Mesothelial cell of epicardium (in vitro differentiated cells): ENCODE results near the gene RREB1. TPM values are rescaled to one million over a fixed set of nuclear protein-coding genes. Genes with fewer than 3 reads are reported as not detected.

Source experiments
- DNase-seq, 2 experiments: peaks; one replicate each; pipeline ENCODE4 v3.0.0; 2021; ENCODE audit warnings: low spot score in 2 of 2; ENCODE audit not compliant: unreplicated experiment in 2 of 2
- H3K27ac Mint-ChIP-seq: 2 replicates; pipeline ENCODE4 v1.8.0; 2021; ENCODE audit warnings: mixed read lengths
- H3K27me3 Mint-ChIP-seq: 2 replicates; pipeline ENCODE4 v1.8.0; 2021; ENCODE audit warnings: low read depth, mixed read lengths
- H3K36me3 Mint-ChIP-seq: 2 replicates; pipeline ENCODE4 v1.8.0; 2021; ENCODE audit warnings: mixed read lengths
- H3K4me1 Mint-ChIP-seq: 2 replicates; pipeline ENCODE4 v1.8.0; 2021; ENCODE audit warnings: mixed read lengths
- H3K4me3 Mint-ChIP-seq: 2 replicates; pipeline ENCODE4 v1.8.0; 2021; ENCODE audit warnings: mild to moderate bottlenecking, moderate library complexity, mixed read lengths
- H3K9me3 Mint-ChIP-seq: 2 replicates; pipeline ENCODE4 v1.8.0; 2021; ENCODE audit warnings: mixed read lengths
- total RNA-seq: library from RNA; stranded (reverse); gene quantifications from 3 replicates; pipeline ENCODE4 v1.2.1, GENCODE V29; 2021
- TF ChIP-seq, protein P1 (sequence below): fragments of 200-600 bp; sonication (generic); IDR thresholded peaks from one replicate; pipeline ENCODE4 v1.5.0; 2021; ENCODE audit warnings: antibody characterized with exemption; ENCODE audit not compliant: unreplicated experiment

RREB1 gene
- total RNA-seq, 1 donor from 2014 or later, result 55.4 TPM

- H3K9me3 Mint-ChIP-seq, result no peaks in the 10 kb centered on the region
- peaks cover 4% of the 10 kb centered on the region for H3K4me1 Mint-ChIP-seq
- no peaks in the 10 kb centered on the region for H3K27me3 Mint-ChIP-seq
- peak overlapping the region; percentile 43 for H3K27ac Mint-ChIP-seq
- TF ChIP-seq, protein P1, sequence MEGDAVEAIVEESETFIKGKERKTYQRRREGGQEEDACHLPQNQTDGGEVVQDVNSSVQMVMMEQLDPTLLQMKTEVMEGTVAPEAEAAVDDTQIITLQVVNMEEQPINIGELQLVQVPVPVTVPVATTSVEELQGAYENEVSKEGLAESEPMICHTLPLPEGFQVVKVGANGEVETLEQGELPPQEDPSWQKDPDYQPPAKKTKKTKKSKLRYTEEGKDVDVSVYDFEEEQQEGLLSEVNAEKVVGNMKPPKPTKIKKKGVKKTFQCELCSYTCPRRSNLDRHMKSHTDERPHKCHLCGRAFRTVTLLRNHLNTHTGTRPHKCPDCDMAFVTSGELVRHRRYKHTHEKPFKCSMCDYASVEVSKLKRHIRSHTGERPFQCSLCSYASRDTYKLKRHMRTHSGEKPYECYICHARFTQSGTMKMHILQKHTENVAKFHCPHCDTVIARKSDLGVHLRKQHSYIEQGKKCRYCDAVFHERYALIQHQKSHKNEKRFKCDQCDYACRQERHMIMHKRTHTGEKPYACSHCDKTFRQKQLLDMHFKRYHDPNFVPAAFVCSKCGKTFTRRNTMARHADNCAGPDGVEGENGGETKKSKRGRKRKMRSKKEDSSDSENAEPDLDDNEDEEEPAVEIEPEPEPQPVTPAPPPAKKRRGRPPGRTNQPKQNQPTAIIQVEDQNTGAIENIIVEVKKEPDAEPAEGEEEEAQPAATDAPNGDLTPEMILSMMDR, result no peak
- no peak for DNase-seq
- peaks cover 6% of the 10 kb centered on the region for H3K36me3 Mint-ChIP-seq
- H3K4me3 Mint-ChIP-seq, result no peak overlapping the region
Observed at GRCh38 chr6:7129784-7130569, 22.2 kb downstream of the RREB1 start.

DNA sequence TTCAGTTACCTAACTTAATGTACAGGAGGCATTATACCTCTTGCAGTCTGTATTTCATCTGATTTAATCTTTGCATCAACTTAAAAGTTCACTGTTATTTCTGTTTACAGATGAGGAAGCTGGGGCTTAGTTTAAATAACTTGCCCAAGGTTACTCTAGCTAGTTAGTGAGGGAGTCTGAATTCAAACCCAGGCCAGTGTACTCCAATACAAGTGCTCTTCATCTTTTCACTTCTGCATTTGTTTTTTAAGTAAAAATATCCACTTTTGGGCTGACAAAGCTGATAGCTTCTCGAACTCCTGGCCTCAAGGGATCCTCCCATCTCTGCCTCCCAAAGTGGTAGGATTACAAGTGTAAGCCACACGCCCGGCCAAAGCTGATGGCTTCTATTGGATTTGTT lies 23.6 kb downstream of the RREB1 start:
- no peaks in the 10 kb centered on the region for H3K9me3 Mint-ChIP-seq
- TF ChIP-seq, protein P1, result no peak
- peaks cover 3% of the 10 kb centered on the region for H3K36me3 Mint-ChIP-seq
- no peak for DNase-seq
- H3K4me1 Mint-ChIP-seq, result peaks cover 2% of the 10 kb centered on the region
- no peak overlapping the region for H3K4me3 Mint-ChIP-seq
- no peaks in the 10 kb centered on the region for H3K27me3 Mint-ChIP-seq
- no peak overlapping the region for H3K27ac Mint-ChIP-seq

DNA sequence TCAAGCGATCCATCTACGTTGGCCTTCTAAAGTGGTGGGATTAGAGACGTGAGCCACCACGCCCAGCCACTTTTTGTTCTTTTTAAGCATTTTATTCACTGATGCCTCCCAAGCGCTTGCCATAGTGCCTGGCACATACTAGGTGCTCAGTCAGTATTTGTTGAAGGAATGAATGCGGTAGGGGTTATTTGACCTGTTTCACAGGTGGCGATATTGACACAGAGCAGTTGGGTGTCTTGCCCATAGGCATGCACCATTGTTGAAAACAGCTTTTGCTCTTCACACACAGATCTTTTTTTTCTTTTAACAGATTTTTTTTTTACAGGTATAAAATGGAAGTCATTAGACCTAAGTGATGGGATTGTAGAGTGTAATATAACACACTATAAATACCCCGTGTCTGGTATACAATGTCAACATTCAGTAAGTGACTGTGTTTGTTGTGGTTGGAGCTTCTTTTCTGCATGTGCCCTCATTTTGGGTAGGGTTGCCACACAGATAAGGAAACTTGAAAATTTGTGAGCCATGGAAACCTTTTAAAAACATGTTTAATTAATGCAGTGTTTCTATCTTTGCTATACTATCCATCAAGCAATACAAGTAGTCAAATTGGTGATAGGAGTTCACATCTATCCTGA lies 24.8 kb downstream of the RREB1 start:
- Mint-ChIP-seq H3K36me3 (peaks cover 3% of the 10 kb centered on the region), H3K9me3 (no peaks in the 10 kb centered on the region), H3K4me1 (peaks cover 11% of the 10 kb centered on the region), H3K27ac (no peak overlapping the region), H3K4me3 (no peak overlapping the region), H3K27me3 (no peaks in the 10 kb centered on the region)
- no peak for DNase-seq
- TF ChIP-seq, protein P1, result no peak

DNA sequence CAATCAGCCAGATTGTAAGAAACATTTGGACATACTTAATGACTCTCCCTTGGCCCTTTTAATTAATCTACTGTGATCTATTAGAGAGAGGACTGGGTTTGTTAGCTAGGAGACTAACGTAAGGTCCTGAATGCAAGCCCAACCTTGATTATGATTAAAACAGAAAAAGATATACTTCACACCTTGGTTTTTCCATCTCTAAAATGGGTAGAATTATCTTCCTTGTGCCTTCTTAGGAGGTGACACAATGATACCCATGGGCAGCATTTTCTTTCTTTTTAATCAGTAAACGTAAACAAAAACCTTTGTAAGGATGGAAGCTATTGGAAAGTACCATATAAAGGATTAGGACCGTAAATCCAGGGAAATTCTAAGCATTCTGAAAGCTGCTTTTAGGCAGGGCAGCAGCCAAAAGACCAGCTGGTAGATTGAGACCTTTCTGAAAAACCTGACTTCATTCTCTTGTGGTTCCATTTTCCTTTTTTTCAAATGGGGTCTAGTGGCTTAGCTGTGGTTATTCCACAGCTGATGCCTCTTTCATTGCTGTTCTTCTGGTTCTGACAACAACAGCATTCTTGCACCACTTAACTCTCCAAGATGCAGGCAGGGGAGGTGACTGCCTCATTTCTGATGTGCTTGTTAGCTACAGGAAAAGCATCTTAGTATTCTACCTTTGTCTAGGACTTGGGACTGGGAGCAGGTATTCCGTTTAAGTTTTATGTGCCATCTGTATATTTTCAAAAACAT lies 27.4 kb downstream of the RREB1 start:
- TF ChIP-seq, protein P1, result no peak
- no peak for DNase-seq
- Mint-ChIP-seq H3K27ac (peak overlapping the region; percentile 50), H3K9me3 (no peaks in the 10 kb centered on the region), H3K27me3 (no peaks in the 10 kb centered on the region), H3K4me1 (peaks cover 29% of the 10 kb centered on the region), H3K36me3 (peaks cover 3% of the 10 kb centered on the region), H3K4me3 (no peak overlapping the region)

GRCh38 chr6:7135755-7136154 lies 28.0 kb downstream of the RREB1 start:
- peaks cover 3% of the 10 kb centered on the region for H3K36me3 Mint-ChIP-seq
- H3K27ac Mint-ChIP-seq, result no peak overlapping the region
- DNase-seq, result no peak
- TF ChIP-seq, protein P1, result no peak
- H3K4me1 Mint-ChIP-seq, result peaks cover 33% of the 10 kb centered on the region
- no peaks in the 10 kb centered on the region for H3K9me3 Mint-ChIP-seq
- no peaks in the 10 kb centered on the region for H3K27me3 Mint-ChIP-seq
- H3K4me3 Mint-ChIP-seq, result no peak overlapping the region
